HG03565 (cell line): ENCODE measurements around the gene MIEF1.
A peak's percentile ranks its signal among the peaks of the same experiment; 100 is the strongest.

Experiments
- ATAC-seq: cut with Tn5 transposase; IDR thresholded peaks from one replicate; pipeline ENCODE4 v1.9.1; 2021; ENCODE audit warnings: mild to moderate bottlenecking, moderate library complexity; ENCODE audit not compliant: unreplicated experiment

MIEF1 gene

GRCh38 chr22:39528080-39528661 lies 26.1 kb downstream of the MIEF1 start:
- no peak for ATAC-seq

GRCh38 chr22:39528681-39529486 lies 26.8 kb downstream of the MIEF1 start:
- ATAC-seq: peak; percentile 23

GRCh38 chr22:39529487-39529851 lies 27.4 kb downstream of the MIEF1 start:
- no peak for ATAC-seq

GRCh38 chr22:39530116-39530515 lies 28.0 kb downstream of the MIEF1 start:
- ATAC-seq: no peak

GRCh38 chr22:39530692-39531331 lies 28.7 kb downstream of the MIEF1 start:
- ATAC-seq: no peak

- peak; percentile 57 for ATAC-seq
These were observed 30.4 kb downstream of the MIEF1 start, which contains the start of gene RPS19BP1 for GRCh38 chr22:39532215-39533073. RPS19BP1 (minus strand) TSS chr22:39532748; CDS start chr22:39532738, 10 bp downstream.

- no peak for ATAC-seq
These were observed 32.0 kb downstream of the MIEF1 start for GRCh38 chr22:39534092-39534506.

GRCh38 chr22:39534591-39535356 lies 32.7 kb downstream of the MIEF1 start:
- ATAC-seq: no peak

- ATAC-seq: no peak
These were observed 33.3 kb downstream of the MIEF1 start for GRCh38 chr22:39535357-39535725.

- ATAC-seq: no peak
These were observed 33.9 kb downstream of the MIEF1 start for GRCh38 chr22:39535831-39536449.

GRCh38 chr22:39536711-39537110 lies 34.6 kb downstream of the MIEF1 start:
- ATAC-seq: no peak

GRCh38 chr22:39537975-39538374 lies 35.9 kb downstream of the MIEF1 start:
- ATAC-seq: no peak

- no peak for ATAC-seq
These were observed 41.0 kb downstream of the MIEF1 start for GRCh38 chr22:39543095-39543494.

- no peak for ATAC-seq
These were observed 43.6 kb downstream of the MIEF1 start for GRCh38 chr22:39545386-39546365.

- no peak for ATAC-seq
These were observed 44.9 kb downstream of the MIEF1 start for GRCh38 chr22:39546889-39547586.

GRCh38 chr22:39547587-39547947 lies 45.5 kb downstream of the MIEF1 start:
- no peak for ATAC-seq

- ATAC-seq: no peak
These were observed 51.3 kb downstream of the MIEF1 start for GRCh38 chr22:39553429-39553828.

- no peak for ATAC-seq
These were observed 52.1 kb downstream of the MIEF1 start for GRCh38 chr22:39554151-39554550.
